Measurements from ENCODE around the gene PARVB.

DNA sequence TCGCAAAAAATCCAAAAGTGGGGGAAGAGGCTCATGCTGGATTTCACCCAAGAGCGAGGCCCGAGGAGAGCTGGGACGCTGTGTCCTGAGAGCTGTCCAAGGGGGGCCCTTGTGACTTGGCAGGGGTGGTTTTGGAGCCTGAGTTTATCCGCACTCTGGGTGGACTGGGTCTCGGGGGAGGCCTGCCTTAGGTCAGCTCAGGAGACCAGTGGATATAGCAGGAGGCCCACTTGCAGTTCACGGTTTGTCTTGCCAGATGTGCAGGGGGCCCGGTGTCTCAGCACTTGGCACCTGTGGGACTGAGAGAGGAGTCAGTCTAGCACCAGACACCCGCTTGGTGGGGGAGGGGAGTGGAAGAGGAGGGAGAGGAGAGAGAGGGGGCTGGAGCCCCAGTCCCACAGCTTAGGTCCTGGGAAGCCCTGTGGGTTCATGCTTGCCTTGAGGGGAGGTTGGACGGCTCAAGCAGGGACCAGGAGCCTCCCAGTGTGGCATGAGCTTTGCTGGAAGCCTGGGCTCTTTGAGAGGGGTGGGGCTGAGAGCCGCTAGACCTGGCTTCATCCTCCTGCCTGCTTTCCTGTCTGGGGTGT lies 33.4 kb downstream of the PARVB start:
- TF ChIP-seq POLR2A (IDR thresholded peaks at IDR 0.05; ENCODE audit: low read length) = no peak
- TF ChIP-seq GATA1 (IDR thresholded peaks at IDR 0.05; ENCODE audit: low read depth, low read length) = no peak

Measured in erythroblast (primary cell).